ENCODE measurements around the gene GPANK1.

DNA sequence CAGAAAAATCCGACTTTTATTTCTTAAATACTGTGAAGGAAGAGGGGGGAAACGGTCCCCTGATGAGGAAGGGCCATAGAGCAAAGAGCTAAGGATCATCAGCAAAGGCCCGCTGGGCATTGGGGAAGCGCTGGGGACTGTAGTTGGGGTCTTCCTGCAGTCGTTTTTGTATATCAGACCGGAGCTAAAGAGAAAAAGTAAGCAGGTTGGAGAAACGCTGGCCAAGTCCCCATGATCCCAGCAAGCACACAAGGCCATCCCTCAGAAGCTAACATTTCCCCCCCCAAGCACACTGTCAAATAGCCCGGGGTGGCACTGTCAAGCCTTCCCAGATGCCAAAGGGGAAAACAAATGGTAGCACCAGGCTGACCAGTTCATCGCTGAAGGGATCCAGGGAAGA is 25.8 kb downstream of the GPANK1 start:
- no peak for TF ChIP-seq ZNF132 (tag by site-specific recombination; IDR thresholded peaks at IDR 0.05; ENCODE audit: borderline replicate concordance)
- TF ChIP-seq, protein P1, sequence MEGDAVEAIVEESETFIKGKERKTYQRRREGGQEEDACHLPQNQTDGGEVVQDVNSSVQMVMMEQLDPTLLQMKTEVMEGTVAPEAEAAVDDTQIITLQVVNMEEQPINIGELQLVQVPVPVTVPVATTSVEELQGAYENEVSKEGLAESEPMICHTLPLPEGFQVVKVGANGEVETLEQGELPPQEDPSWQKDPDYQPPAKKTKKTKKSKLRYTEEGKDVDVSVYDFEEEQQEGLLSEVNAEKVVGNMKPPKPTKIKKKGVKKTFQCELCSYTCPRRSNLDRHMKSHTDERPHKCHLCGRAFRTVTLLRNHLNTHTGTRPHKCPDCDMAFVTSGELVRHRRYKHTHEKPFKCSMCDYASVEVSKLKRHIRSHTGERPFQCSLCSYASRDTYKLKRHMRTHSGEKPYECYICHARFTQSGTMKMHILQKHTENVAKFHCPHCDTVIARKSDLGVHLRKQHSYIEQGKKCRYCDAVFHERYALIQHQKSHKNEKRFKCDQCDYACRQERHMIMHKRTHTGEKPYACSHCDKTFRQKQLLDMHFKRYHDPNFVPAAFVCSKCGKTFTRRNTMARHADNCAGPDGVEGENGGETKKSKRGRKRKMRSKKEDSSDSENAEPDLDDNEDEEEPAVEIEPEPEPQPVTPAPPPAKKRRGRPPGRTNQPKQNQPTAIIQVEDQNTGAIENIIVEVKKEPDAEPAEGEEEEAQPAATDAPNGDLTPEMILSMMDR (tag by site-specific recombination; IDR thresholded peaks at IDR 0.05): no peak

All from HEK293 (cell line).